ENCODE data around the gene TMEM120B.
A peak's percentile ranks its signal among the peaks of the same experiment; 100 is the strongest.

TMEM120B gene

GRCh38 chr12:121767525-121768016, 55.0 kb downstream of the TMEM120B start:
- DNase-seq (ENCODE audit: low read depth), result no peak
- no peak for TF ChIP-seq CTCF (IDR thresholded peaks at IDR 0.05; ENCODE audit: insufficient read depth, low read depth, low read length, missing control alignments)
- H3K4me3 ChIP-seq (ENCODE audit: low read length), result no peak overlapping the region

GRCh38 chr12:121769297-121769830, 56.8 kb downstream of the TMEM120B start:
- TF ChIP-seq CTCF (IDR thresholded peaks at IDR 0.05; ENCODE audit: insufficient read depth, low read depth, low read length, missing control alignments), result no peak
- DNase-seq (ENCODE audit: low read depth), result no peak
- no peak overlapping the region for H3K4me3 ChIP-seq (ENCODE audit: low read length)

- no peak for TF ChIP-seq CTCF (IDR thresholded peaks at IDR 0.05; ENCODE audit: insufficient read depth, low read depth, low read length, missing control alignments)
- DNase-seq (ENCODE audit: low read depth), result no peak
These were observed 57.3 kb downstream of the TMEM120B start for GRCh38 chr12:121769831-121770301.

GRCh38 chr12:121770388-121770787, 57.8 kb downstream of the TMEM120B start:
- no peak for TF ChIP-seq CTCF (IDR thresholded peaks at IDR 0.05; ENCODE audit: insufficient read depth, low read depth, low read length, missing control alignments)
- DNase-seq (ENCODE audit: low read depth), result no peak
- no peak overlapping the region for H3K4me3 ChIP-seq (ENCODE audit: low read length)

More at GRCh38 chr12:121769831-121770301, 57.3 kb downstream of the TMEM120B start:
- H3K4me3 ChIP-seq (ENCODE audit: low read length), result no peak overlapping the region

- TF ChIP-seq CTCF (IDR thresholded peaks at IDR 0.05; ENCODE audit: insufficient read depth, low read depth, low read length, missing control alignments), result no peak
- H3K4me3 ChIP-seq (ENCODE audit: low read length), result no peak overlapping the region
- no peak for DNase-seq (ENCODE audit: low read depth)
These were observed 58.5 kb downstream of the TMEM120B start for GRCh38 chr12:121770813-121771625.

- H3K4me3 ChIP-seq (ENCODE audit: low read length), result no peak overlapping the region
- peak; percentile 84 for TF ChIP-seq CTCF (IDR thresholded peaks at IDR 0.05; ENCODE audit: insufficient read depth, low read depth, low read length, missing control alignments)
- DNase-seq (ENCODE audit: low read depth), result peak; percentile 78
These were observed 60.6 kb downstream of the TMEM120B start for GRCh38 chr12:121773011-121773777.
